Natural killer cell (primary cell): Measurements from ENCODE around the gene HIF1A. TPM values are rescaled to one million over a fixed set of nuclear protein-coding genes. Genes with fewer than 3 reads are reported as not detected.
A peak's percentile ranks its signal among the peaks of the same experiment; 100 is the strongest.

Source experiments
- ATAC-seq, 3 donors: fragments of 150-1000 bp in 2 of 3; fragments of 200-7000 bp in 1 of 3; cut with Tn5 transposase; 1 replicate in 1 of 3; 2 replicates in 2 of 3; pipeline ENCODE4 v1.10.0; 2021; ENCODE audit warnings: mild to moderate bottlenecking in 2 of 3, moderate library complexity in 2 of 3
- DNase-seq, 2 donors: peaks; one replicate each; pipeline versions ENCODE4 v3.0.0 to v3.0.0-alpha.2; 2013 to 2021; ENCODE audit warnings: mixed read lengths in 1 of 2
- H3K27ac ChIP-seq: one replicate; pipeline ENCODE4 v1.5.1; 2013; ENCODE audit warnings: mild to moderate bottlenecking, low read length
- H3K27me3 ChIP-seq: one replicate; pipeline ENCODE4 v1.6.1; 2013; ENCODE audit warnings: low read length; ENCODE audit not compliant: control insufficient read depth, insufficient read depth
- H3K36me3 ChIP-seq: one replicate; pipeline ENCODE4 v1.6.1; 2013; ENCODE audit warnings: low read length; ENCODE audit not compliant: control insufficient read depth, insufficient read depth
- H3K4me1 ChIP-seq: one replicate; pipeline ENCODE4 v1.6.1; 2013; ENCODE audit warnings: low read length; ENCODE audit not compliant: control insufficient read depth, insufficient read depth
- H3K4me3 ChIP-seq: one replicate; pipeline ENCODE4 v1.5.1; 2013; ENCODE audit warnings: low read length
- H3K9me3 ChIP-seq: one replicate; pipeline ENCODE4 v1.6.1; 2013; ENCODE audit warnings: low read length; ENCODE audit not compliant: control insufficient read depth, insufficient read depth
- H3K27ac Mint-ChIP-seq, 2 donors: one replicate each; pipeline ENCODE4 v1.8.0; 2022; ENCODE audit warnings: mild to moderate bottlenecking in 2 of 2, mixed read lengths in 2 of 2, moderate library complexity in 1 of 2
- H3K27me3 Mint-ChIP-seq, 2 donors: one replicate each; pipeline ENCODE4 v1.8.0; 2022; ENCODE audit warnings: low read depth in 2 of 2, mixed read lengths in 2 of 2
- H3K36me3 Mint-ChIP-seq: one replicate; pipeline ENCODE4 v1.8.0; 2022; ENCODE audit warnings: mixed read lengths
- H3K4me1 Mint-ChIP-seq, 2 donors: one replicate each; pipeline ENCODE4 v1.8.0; 2022; ENCODE audit warnings: mixed read lengths in 2 of 2
- H3K4me3 Mint-ChIP-seq: one replicate; pipeline ENCODE4 v1.8.0; 2022; ENCODE audit warnings: mild to moderate bottlenecking, moderate library complexity, mixed read lengths
- H3K9me3 Mint-ChIP-seq, 2 donors: one replicate each; pipeline ENCODE4 v1.8.0; 2022; ENCODE audit warnings: mixed read lengths in 2 of 2
- CTCF ChIP-seq: fragments of 200-600 bp; IDR thresholded peaks from one replicate; pipeline ENCODE4 v1.8.0; 2022; ENCODE audit warnings: antibody characterized with exemption
- WGBS: methylation state at CpG from one replicate; pipeline ENCODE4 v1.1.7; 2013; ENCODE audit warnings: missing lambda C conversion rate; ENCODE audit not compliant: insufficient coverage; 5-methylcytosine and 5-hydroxymethylcytosine counted together
- intact Hi-C: fragments of 100-400 bp; cut with micrococcal nuclease; formaldehyde crosslinking; loops from one replicate; pipeline ENCODE4 v1.14.2; 2022
- total RNA-seq, 4 donors: library from RNA; stranded (reverse); fragments of 120-200 nt in 1 of 4; gene quantifications; one replicate each; pipeline versions ENCODE4 v1.2.3 to v1.2.4, GENCODE V29; 2013 to 2022

The HIF1A gene
- 100 to 1,000 TPM; 174 to 184 (median 177) TPM for total RNA-seq
- 156 TPM for total RNA-seq (2013)

GRCh38 chr14:61694830-61695694, at the start of gene HIF1A:
Gene HIF1A, plus strand, starts transcription at chr14:61695513. Its CDS starts 292 bp downstream, at chr14:61695805.
- Mint-ChIP-seq H3K4me3 (peak within 1 kb of the TSS; percentile 97), H3K9me3 (peaks cover 0 to 4% of the 10 kb centered on the region in 2 donors), H3K36me3 (peaks cover 6% of the 10 kb centered on the region), H3K27ac (peak within 1 kb of the TSS; percentile 95 to 97), H3K27me3 (peaks cover 9 to 14% of the 10 kb centered on the region in 2 donors), H3K4me1 (peaks cover 44 to 47% of the 10 kb centered on the region in 2 donors)
- ATAC-seq (peak; percentile 93 to 99 (median 96)), DNase-seq (peak; percentile 92 to 99)
- peak within 1 kb of the TSS; percentile 99 for H3K4me3 ChIP-seq
- H3K9me3 ChIP-seq, result no peaks in the 10 kb centered on the region
- WGBS, result under 1% methylated on average over 68 of the region's 68 CpGs
- no peaks in the 10 kb centered on the region for H3K27me3 ChIP-seq
- no peak for TF ChIP-seq CTCF
- intact Hi-C loops, result loop anchor here (1.0 to 10.0 kb wide), 5 partner anchors 24 to 368 kb away; partner anchors contain the start of gene SNAPC1
- peak within 1 kb of the TSS; percentile 95 for H3K27ac ChIP-seq
- no peaks in the 10 kb centered on the region for H3K36me3 ChIP-seq
- H3K4me1 ChIP-seq, result peaks cover 4% of the 10 kb centered on the region

GRCh38 chr14:61646366-61647116, 48.8 kb upstream of the HIF1A start:
- no peaks in the 10 kb centered on the region for H3K27me3 ChIP-seq
- no peak overlapping the region for H3K4me3 ChIP-seq
- WGBS, result 98% methylated on average over 5 of the region's 5 CpGs
- no peaks in the 10 kb centered on the region for H3K4me1 Mint-ChIP-seq
- no peaks in the 10 kb centered on the region for H3K36me3 ChIP-seq
- H3K9me3 ChIP-seq, result no peaks in the 10 kb centered on the region
- intact Hi-C loops, result no loop called here
- ATAC-seq, result no peak
- no peaks in the 10 kb centered on the region for H3K36me3 Mint-ChIP-seq
- no peak for TF ChIP-seq CTCF
- no peaks in the 10 kb centered on the region for H3K27me3 Mint-ChIP-seq
- no peak overlapping the region for H3K27ac ChIP-seq
- H3K4me3 Mint-ChIP-seq, result no peak overlapping the region
- H3K27ac Mint-ChIP-seq, result no peak overlapping the region
- no peaks in the 10 kb centered on the region for H3K4me1 ChIP-seq
- no peaks in the 10 kb centered on the region for H3K9me3 Mint-ChIP-seq
- DNase-seq, result no peak

- H3K27me3 ChIP-seq, result no peaks in the 10 kb centered on the region
- Mint-ChIP-seq H3K4me1 (no peaks in the 10 kb centered on the region), H3K27me3 (no peaks in the 10 kb centered on the region), H3K4me3 (no peak overlapping the region), H3K9me3 (no peaks in the 10 kb centered on the region), H3K27ac (no peak overlapping the region), H3K36me3 (no peaks in the 10 kb centered on the region)
- no peak for ATAC-seq
- H3K27ac ChIP-seq, result no peak overlapping the region
- no peaks in the 10 kb centered on the region for H3K4me1 ChIP-seq
- no peak for TF ChIP-seq CTCF
- H3K36me3 ChIP-seq, result no peaks in the 10 kb centered on the region
- no peak overlapping the region for H3K4me3 ChIP-seq
- 95% methylated on average over 4 of the region's 5 CpGs for WGBS
- no peaks in the 10 kb centered on the region for H3K9me3 ChIP-seq
- intact Hi-C loops, result no loop called here
- DNase-seq, result no peak
Observed at GRCh38 chr14:61647704-61648103, 47.6 kb upstream of the HIF1A start.
